HL-60/S4 treated with retinoic acid at 250 ng/mL for 4 days and 3 days (cell line): ENCODE results near the gene SPHK1.
"Not testable (repeated sequence)": the region's sequence is repeated elsewhere in the genome, so short reads cannot be mapped to it uniquely, and the experiment has no call there.

Experiments
- in situ Hi-C: fragments of 300-500 bp; cut with MboI; formaldehyde crosslinking; loops from 2 replicates; pipeline ENCODE4 v1.7.0; 2022; ENCODE audit warnings: low sequenced_read_pairs

Gene SPHK1, protein sequence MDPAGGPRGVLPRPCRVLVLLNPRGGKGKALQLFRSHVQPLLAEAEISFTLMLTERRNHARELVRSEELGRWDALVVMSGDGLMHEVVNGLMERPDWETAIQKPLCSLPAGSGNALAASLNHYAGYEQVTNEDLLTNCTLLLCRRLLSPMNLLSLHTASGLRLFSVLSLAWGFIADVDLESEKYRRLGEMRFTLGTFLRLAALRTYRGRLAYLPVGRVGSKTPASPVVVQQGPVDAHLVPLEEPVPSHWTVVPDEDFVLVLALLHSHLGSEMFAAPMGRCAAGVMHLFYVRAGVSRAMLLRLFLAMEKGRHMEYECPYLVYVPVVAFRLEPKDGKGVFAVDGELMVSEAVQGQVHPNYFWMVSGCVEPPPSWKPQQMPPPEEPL

DNA sequence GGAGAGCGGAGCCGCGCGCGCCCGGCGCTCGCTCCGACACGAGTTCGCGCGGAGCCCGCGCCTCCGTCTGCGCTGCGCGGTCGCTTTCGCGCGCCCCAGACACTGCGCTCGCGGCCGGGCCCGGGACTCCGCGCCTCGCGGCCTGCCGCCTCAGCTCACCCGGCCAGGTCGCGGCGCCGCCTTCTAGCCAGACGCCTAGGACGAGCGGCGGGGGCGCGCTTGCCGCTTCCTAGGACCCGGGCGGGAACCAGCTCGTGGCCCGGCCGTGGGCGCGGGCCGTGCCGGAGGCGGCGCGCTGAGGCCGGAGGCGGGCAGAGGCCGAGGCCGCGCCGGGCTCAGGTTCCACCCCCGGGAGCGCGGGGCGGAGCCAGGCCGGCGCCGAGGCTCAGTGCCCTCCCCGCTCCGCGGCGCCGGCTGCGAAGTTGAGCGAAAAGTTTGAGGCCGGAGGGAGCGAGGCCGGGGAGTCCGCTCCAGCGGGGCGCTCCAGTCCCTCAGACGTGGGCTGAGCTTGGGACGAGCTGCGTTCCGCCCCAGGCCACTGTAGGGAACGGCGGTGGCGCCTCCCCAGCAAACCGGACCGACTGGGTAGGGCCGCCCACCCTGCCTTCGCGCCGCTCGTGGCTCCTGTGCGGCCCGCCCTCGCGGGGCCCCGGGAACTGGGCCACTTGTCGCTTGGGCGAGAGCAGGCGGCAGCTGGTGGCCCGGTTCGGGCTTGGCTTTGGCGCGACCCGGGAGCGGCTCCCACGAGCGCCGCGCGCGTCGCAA lies at the start of gene SPHK1:
Gene SPHK1 (plus strand): TSS at position 388 of the 765 bp plus-strand sequence. CDS start 1,036 bp downstream, outside the sequence.
- in situ Hi-C loops, result loop anchor here (10.0 kb wide), 1 partner anchor 60 kb away; no protein-coding TSS in a partner anchor

DNA sequence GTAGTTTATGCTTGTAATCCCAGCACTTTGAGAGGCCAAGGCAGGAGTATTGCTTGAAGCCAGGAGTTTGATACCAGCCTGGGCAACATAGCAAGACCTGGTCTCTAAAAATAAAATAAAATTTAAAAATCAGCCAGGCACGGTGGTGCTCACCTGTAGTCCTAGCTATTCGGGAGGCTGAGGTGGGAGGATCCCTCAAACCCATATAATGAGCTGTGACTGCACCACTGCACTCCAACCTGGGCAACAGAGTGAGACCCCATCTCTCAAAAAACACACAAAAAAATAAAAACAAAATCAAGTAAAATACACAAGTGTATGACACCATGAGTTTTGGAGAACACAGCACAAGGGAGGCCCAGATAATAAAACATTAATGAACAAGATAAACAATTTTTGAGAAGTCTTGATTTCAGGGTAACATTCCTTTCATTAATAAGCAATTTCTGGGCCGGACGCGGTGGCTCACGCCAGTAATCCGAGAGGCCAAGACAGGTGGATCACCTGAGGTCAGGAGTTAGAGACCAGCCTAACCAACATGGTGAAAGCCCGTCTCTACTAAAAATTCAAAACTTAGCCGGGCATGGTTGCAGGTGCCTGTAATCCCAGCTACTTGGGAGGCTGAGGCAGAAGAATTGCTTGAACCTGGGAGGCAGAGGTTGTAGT lies 48.6 kb upstream of the SPHK1 start:
- in situ Hi-C loops, result no loop called here

DNA sequence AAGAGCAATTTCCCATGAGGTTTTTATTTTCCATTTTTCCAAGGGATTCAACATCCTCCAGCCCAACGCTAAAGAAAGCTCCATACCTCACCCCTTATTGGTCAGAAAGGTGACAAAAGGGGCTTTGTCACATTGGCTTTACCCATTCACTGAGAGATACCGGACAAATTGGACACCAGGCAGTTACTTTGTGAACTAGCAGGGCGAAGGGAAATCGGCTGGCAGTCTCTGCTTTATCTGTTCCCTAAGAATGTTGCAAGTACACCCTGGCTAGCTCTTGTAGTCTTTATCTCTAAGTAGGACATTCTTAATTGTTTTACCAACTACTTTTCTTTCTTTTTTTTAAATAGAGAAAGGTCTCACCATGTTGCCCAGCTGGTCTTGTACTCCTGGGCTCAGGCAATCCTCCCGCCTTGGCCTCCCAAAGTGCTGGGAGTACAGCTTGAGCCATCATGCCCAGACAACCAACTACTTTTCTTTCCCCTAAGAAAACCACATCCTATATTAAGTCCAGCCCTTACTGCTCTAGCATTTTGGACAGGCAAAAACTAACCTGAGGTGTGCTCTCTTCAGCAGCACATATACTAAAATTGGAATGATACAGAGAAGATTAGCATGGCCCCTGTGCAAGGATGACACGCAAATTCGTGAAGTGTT lies 47.5 kb upstream of the SPHK1 start:
- in situ Hi-C loops, result no loop called here

DNA sequence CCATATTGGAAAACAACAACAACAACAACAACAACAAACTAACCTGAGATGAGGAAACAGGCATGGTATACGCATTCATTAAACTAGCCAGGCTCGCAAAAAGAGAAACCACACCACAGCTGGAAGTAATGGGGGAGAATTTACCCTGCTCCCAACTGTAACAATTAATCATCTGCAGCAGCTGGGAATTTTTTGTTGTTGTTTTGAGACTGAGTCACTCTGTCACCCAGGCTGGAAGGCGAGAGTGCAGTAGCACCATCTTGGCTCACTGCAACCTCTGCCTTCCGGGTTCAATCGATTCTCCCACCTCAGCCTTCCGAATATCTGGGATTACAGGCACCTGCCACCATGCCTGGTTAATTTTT lies 47.0 kb upstream of the SPHK1 start:
- in situ Hi-C loops, result no loop called here

DNA sequence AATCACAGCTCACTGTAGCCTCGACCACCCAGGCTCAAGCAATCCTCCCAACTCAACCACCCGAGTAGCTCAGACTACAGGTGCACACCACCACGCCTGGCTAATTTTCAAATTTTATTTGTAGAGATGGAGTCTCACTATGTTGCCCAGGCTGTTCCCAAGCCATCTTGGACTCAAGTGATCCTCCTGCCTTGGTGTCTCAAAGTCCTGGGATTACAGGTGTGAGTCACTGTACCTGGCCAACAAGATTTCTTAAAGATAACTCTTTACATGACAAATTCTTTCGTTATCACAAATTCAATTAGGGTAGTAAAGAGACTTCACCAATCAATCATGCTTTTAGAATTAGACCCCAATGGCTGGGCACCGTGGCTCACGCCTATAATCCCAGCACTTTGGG lies 43.1 kb upstream of the SPHK1 start:
- in situ Hi-C loops, result no loop called here

DNA sequence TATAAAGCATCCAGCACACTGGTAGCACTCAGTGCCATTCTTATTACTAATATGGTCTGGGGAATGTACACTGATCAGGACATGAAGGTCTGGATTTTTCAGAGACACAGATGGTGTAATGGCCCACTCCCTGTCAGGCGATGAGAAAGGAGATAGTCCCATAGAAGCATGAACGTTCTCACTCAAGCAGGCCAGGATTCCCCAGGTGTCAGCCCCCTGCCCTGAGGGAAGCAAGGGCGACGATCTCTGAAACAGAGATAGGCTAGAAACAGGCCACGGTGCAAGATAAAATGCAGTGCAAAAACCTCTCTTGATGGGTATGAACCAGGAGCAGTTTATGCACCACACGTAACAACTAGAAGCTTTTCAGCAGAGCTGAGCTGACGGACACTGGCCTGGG lies 41.3 kb upstream of the SPHK1 start:
- in situ Hi-C loops, result no loop called here

DNA sequence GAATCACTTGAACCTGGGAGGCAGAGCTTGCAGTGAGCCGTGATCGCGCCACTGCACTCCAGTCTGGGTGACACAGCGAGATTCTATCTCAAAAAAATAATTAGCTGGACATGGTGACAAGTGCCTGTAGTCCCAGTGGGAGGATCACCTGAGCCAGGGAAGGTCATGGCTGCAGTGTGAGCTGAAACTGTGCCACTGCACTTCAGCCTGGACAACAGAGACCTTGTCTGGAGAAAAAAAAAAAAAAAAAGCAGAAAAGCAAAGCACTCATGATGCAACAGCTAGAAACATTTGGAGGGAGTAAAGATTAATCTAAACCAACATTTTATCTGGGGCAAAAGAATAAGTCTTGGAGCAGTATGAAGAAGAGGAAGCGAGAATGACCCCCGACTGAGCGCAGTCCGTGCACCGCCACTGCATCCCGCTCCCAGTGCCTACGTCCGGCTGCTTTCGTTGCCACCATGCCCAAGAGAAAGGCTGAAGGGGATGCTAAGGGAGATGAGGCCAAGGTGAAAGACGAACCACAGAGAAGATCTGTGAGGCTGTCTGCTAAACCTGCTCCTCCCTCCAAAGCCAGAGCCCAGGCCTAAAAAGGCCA lies 38.9 kb upstream of the SPHK1 start:
- in situ Hi-C loops, result no loop called here

DNA sequence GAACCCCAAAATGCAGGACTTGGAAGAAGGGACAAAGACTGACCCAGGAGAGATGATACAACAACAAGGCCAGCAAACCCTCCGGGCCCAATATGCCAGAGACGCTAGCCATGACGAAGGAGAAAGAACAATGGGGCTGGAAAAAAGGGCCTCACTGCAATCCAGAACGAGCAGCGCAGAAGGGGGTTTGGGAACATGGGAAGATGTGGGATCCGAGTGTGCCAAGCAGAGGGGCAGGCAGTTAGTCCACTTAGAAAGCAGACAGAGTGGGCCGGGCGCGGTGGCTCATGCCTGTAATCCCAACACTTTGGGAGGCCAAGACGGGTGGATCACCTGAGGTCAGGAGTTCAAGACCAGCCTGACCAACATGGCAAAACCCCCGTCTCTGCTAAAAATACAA lies 37.5 kb upstream of the SPHK1 start:
- in situ Hi-C loops, result not testable (repeated sequence)

DNA sequence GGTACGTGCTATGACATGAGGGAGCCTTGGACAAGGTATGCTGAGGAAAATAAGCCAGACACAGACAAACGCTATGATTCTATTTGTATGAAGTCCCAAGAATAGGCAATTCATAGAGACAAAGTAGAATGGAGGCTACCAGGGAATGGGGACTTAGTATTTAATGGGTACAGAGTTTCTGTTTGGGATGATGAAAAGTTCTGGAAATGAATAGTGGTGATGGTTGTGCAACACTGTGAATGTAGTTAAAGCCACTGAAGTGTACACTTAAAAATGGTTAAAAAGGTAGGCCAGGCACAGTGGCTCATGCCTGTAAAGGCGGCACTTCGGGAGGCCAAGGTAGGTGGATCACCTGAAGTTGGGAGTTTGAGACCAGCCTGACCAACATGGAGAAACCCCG lies 33.9 kb upstream of the SPHK1 start:
- in situ Hi-C loops, result no loop called here

DNA sequence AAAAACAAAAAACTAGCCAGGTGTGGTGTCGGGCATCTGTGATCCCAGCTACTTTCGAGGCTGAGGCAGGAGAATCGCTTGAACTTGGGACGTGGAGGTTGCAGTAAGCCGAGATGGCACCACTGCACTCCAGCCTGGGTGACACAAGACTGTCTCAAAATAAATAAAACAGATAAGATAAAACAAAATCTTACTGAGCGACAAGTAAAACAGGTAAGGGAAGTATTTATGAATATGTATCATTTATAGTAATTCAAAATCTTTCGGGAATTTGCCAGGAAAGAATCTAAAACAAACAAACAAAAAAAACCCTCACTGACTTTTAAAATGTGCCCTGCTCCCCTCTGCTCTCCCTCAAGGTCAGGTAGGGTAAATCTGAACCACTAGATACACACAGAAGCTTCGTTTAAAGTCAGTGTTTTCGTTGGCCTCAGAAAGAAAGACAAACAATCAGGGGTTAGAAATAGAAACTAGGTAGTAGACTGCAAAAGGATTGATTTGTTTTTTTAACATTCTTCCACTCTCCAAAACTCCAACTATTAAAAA lies 32.8 kb upstream of the SPHK1 start:
- in situ Hi-C loops, result no loop called here

DNA sequence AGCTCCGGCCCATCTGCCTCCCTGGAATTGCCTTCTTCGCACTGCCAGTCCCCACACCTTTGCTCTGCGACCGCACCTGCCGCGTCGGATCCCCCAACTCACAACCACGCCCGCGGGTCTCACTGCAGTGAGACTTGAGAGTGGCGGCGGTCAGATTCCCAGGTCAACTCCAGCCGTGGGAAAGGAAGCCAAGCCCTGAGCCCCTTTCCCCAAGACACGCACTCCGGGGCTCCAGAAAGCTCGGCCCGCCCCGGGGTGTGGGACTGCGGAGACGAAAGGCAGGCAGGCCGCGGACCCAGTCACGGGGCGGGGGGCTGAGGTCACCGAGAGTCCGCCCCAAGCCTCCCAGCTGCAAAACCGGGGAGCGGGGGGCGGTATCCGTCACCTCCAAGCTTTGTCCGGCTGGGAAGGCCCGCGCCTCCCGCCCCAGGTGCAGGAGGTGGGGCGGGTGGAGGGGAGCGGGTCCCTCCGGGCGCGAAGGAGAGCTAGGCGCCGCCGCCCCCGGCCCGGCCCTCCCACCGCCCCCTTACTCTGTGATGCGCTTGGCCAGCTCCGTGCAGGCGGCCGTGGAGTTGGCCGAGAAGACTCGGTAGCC lies 31.3 kb upstream of the SPHK1 start:
- in situ Hi-C loops, result no loop called here

DNA sequence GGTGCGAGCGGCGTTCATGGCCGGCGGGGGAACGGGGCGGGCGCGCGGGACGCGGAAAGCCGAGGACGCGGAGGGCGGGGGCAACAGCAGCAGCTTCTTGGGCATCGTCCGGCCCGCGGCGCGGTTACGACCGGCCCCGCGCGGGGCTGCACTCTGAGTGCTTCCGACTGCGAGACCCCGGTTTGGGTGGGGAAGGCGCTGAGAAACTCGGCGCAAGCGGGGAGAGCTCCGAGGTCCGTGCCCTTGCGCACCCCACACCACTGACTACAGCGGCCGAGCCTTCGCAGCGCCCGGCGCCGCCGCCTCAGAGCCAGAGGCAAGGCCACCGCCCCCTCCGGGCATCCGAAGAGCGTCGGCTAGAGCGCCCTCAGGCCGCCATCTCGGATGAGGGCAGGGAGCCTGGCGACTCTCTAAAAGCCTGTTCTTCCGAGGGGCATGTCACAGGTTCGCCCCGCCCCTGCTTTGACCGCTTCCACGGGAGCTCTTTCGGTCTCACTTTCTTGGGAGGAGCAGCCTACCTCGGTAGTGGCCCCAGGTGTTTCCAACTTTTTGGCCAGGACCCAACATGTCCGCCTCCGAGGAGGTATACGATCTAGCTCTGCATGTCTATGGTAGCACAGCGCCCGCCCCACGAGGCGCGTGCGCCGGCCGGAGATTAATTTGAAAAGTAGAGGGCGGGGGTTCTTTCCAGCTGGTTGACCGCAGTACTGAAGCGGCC lies 30.7 kb upstream of the SPHK1 start, which contains the start of gene PRPSAP1:
Gene PRPSAP1 (minus strand): TSS at position 318 of the 718 bp plus-strand sequence. CDS start 213 bp downstream, at position 105.
- in situ Hi-C loops, result no loop called here

DNA sequence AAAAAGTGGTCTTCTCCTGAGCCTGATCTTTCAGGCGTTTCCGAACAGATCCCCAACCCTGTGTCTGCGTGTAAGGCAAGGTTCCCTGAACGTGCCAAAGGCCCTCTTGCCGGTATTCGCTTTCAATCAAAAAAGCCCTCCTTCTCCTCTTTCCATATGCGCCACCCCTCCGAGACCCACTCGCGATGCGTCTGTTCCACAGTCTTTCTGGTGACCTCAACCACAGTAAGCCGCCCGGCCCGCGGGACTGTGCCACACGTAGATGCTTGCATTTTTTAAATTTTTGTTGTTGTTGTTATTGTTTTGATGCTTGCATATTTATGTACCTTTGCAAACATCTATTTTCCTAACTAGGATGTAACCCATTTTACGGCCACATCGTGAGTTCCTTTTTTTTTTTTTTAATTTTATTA lies 30.1 kb upstream of the SPHK1 start:
- in situ Hi-C loops, result no loop called here

DNA sequence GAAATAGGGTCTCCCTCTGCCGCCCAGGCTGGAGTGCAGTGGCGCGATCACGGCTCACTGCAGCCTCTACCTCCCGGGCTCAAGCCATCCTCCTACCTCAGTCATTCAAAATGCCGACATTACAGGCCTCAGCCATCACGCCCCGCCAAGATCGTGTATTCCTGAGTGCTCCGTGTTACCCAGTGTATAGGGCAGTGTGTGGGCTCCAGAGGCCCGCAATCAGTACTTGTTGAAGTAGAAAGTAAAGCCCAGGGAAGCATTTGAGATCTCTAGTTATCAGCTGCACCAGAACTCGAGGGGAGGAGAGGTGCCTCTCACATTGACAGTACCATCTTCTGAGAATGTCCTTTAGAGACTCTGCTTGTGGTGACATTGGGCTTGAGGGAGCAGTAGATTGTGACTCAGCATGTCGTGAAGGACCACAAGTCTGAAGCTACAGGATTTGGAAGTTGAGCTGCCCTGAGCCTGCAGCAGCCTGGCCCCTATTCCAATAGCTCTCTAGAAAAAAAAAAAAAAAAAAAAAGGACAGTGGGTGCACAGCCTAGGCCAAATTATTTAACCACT lies 29.6 kb upstream of the SPHK1 start:
- in situ Hi-C loops, result no loop called here

DNA sequence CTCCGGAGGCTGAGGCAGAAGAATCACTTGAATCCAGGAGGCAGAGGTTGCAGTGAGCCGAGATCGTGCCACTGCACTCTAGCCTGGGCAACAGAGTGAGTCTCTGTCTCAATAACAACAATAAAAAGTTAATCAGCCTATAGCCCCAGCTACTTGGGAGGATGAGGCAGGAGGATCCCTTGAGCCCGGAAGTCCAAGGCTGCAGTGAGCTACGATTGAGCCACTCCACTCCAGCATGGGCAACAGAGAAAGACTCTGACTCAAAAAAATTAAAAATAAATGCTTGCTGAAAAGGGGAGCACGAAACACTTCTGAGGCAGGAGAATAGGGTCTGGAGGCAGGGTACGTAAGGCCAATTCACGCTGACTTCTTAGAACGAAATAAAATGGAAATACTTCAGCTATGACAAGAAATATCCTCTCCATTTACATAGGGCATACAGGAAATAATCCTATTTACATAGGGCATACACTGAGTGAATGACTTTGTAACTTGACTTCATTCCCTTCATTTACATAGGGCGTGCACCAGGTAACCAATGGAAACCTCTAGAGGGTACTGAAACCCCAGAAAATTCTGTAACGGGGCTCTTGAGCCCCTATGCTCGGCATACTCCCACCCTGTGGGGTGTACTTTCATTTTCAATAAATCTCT lies 27.5 kb upstream of the SPHK1 start:
- in situ Hi-C loops, result no loop called here

DNA sequence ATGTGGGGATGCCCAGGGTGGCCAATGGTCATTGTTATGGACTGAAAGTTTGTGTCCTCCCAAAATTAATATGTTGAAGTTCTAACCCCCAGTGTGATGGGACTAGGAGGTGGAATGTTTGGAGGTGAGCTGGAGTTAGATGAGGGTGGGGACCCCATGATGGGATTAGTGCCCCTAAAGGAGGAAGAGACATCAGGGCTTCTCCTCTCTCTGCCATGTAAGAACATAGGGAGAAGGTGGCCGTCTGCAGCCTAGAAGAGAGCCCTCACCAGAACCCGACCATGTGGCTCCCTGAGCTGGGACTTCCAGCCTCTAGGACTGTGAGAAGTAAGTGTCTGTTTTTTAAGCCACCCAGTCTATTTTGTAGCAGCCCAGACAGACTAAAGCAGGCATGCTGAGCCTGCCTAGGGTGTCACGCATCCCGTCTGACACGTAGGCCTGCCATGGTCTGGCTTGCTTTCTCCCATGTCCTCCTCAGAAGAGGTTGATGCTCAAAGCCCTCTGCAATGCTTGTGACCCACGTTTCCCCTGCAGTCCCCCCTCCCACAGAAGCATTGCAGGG lies 26.7 kb upstream of the SPHK1 start:
- in situ Hi-C loops, result no loop called here

DNA sequence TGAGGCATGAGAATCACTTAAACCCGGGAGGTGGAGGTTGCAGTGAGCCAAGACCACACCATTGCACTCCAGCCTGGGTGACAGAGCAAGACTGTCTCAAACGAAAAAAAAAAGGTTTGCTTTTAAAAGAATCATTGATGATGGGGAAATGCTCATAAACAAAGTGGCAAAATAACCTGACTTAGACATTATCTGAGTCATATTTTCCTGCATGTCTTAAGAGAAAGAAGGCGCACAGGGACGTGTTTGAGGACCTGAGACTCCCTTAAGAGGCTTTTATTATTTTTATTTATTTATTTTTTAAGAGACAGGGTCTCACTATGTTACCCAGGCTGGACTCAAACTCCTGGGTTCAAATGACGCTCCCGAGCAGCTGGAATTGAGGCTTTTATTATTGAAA lies 25.0 kb upstream of the SPHK1 start:
- in situ Hi-C loops, result no loop called here

DNA sequence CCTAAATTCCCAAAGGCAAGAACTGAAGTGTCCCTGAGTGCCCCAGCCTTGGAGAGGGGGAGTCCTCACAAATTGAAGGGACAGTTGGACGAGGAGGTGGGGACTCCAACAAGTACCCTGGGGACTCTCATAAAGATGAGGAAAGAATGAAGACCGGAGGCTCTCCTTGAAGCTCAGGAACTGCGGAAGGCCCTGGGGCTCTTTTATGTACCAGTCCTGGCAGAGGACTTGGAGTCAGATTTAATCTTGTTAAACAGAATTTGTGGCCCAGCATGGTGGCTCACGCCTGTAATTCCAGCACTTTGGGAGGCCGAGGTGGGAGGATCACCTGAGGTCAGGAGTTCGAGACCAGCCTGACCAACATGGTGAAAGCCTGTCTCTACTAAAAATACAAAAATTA lies 24.6 kb upstream of the SPHK1 start:
- in situ Hi-C loops, result not testable (repeated sequence)
